HFFc6 (cell line): Measurements from ENCODE around the gene SPTLC3. TPM values are rescaled to one million over a fixed set of nuclear protein-coding genes. Genes with fewer than 3 reads are reported as not detected.

ENCODE experiments used
- DNase-seq: peaks from one replicate; pipeline ENCODE4 v3.0.0-alpha.2; 2018
- H3K27ac Mint-ChIP-seq: 2 replicates; pipeline ENCODE4 v1.8.0; 2020; ENCODE audit warnings: mild to moderate bottlenecking, mixed read lengths
- H3K27me3 Mint-ChIP-seq: 2 replicates; pipeline ENCODE4 v1.8.0; 2021; ENCODE audit warnings: mild to moderate bottlenecking, moderate library complexity, mixed read lengths; ENCODE audit not compliant: insufficient read depth
- H3K36me3 Mint-ChIP-seq: 2 replicates; pipeline ENCODE4 v1.8.0; 2021; ENCODE audit warnings: low read depth, mixed read lengths
- H3K4me1 Mint-ChIP-seq: 2 replicates; pipeline ENCODE4 v1.8.0; 2020; ENCODE audit warnings: low read depth, mixed read lengths
- H3K4me3 Mint-ChIP-seq: 2 replicates; pipeline ENCODE4 v1.8.0; 2020; ENCODE audit warnings: mild to moderate bottlenecking, moderate library complexity, mixed read lengths
- H3K9me3 Mint-ChIP-seq: 2 replicates; pipeline ENCODE4 v1.8.0; 2020; ENCODE audit warnings: mild to moderate bottlenecking, mixed read lengths
- CTCF ChIP-seq: fragments of 200-600 bp; sonication (generic); IDR thresholded peaks from 2 replicates; pipeline ENCODE4 v1.5.0; 2021; ENCODE audit warnings: antibody characterized with exemption, mild to moderate bottlenecking
- total RNA-seq, 6 experiments: library from RNA; stranded (reverse); fragmentation: NEBNext Ultra II Directional; extraction: Animal tissue kit (Norgen Biotek cat#: 25700); gene quantifications; 2 replicates in 1 of 6; 3 replicates in 5 of 6; pipeline ENCODE4 v1.2.3, GENCODE V29; 2021

SPTLC3 gene
- total RNA-seq, 6 experiments from 2014 or later = not detected

- Mint-ChIP-seq H3K27ac (no peak overlapping the region), H3K36me3 (no peaks in the 10 kb centered on the region), H3K9me3 (no peaks in the 10 kb centered on the region; the same call in 1 of the 2 replicates), H3K4me1 (no peaks in the 10 kb centered on the region), H3K4me3 (no peak overlapping the region), H3K27me3 (no peaks in the 10 kb centered on the region)
- TF ChIP-seq CTCF = no peak
- DNase-seq = no peak
Observed at GRCh38 chr20:13085275-13085674, 76.5 kb downstream of the SPTLC3 start.

- H3K27me3 Mint-ChIP-seq = no peaks in the 10 kb centered on the region
- H3K4me1 Mint-ChIP-seq = no peaks in the 10 kb centered on the region
- no peaks in the 10 kb centered on the region for H3K36me3 Mint-ChIP-seq
- no peak for DNase-seq
- H3K27ac Mint-ChIP-seq = no peak overlapping the region
- no peaks in the 10 kb centered on the region; the same call in 1 of the 2 replicates for H3K9me3 Mint-ChIP-seq
- no peak overlapping the region for H3K4me3 Mint-ChIP-seq
- TF ChIP-seq CTCF = no peak
Observed at GRCh38 chr20:13089950-13090469, 81.2 kb downstream of the SPTLC3 start.

GRCh38 chr20:13092111-13092510 lies 83.3 kb downstream of the SPTLC3 start:
- DNase-seq = no peak
- Mint-ChIP-seq H3K27ac (no peak overlapping the region), H3K4me1 (no peaks in the 10 kb centered on the region), H3K27me3 (no peaks in the 10 kb centered on the region; the same call in 1 of the 2 replicates), H3K36me3 (no peaks in the 10 kb centered on the region), H3K9me3 (no peaks in the 10 kb centered on the region; the same call in 1 of the 2 replicates), H3K4me3 (no peak overlapping the region)
- TF ChIP-seq CTCF = no peak

GRCh38 chr20:13094976-13095375 lies 86.2 kb downstream of the SPTLC3 start:
- TF ChIP-seq CTCF = no peak
- no peaks in the 10 kb centered on the region; the same call in 1 of the 2 replicates for H3K9me3 Mint-ChIP-seq
- H3K36me3 Mint-ChIP-seq = no peaks in the 10 kb centered on the region
- H3K27ac Mint-ChIP-seq = no peak overlapping the region
- H3K4me3 Mint-ChIP-seq = no peak overlapping the region
- H3K27me3 Mint-ChIP-seq = no peaks in the 10 kb centered on the region; the same call in 1 of the 2 replicates
- no peak for DNase-seq
- no peaks in the 10 kb centered on the region for H3K4me1 Mint-ChIP-seq

GRCh38 chr20:13098720-13099355 lies 90.1 kb downstream of the SPTLC3 start:
- Mint-ChIP-seq H3K4me1 (no peaks in the 10 kb centered on the region), H3K4me3 (no peak overlapping the region), H3K27ac (no peak overlapping the region), H3K27me3 (peaks cover 3% of the 10 kb centered on the region), H3K9me3 (no peaks in the 10 kb centered on the region), H3K36me3 (no peaks in the 10 kb centered on the region)
- no peak for TF ChIP-seq CTCF
- no peak for DNase-seq
